GM19395 (cell line): ENCODE data around the gene HMOX2.
A peak's percentile ranks its signal among the peaks of the same experiment; 100 is the strongest.

Experiments
- ATAC-seq: cut with Tn5 transposase; IDR thresholded peaks from one replicate; pipeline ENCODE4 v1.9.1; 2021; ENCODE audit warnings: mild to moderate bottlenecking, moderate library complexity; ENCODE audit not compliant: unreplicated experiment

The HMOX2 gene

DNA sequence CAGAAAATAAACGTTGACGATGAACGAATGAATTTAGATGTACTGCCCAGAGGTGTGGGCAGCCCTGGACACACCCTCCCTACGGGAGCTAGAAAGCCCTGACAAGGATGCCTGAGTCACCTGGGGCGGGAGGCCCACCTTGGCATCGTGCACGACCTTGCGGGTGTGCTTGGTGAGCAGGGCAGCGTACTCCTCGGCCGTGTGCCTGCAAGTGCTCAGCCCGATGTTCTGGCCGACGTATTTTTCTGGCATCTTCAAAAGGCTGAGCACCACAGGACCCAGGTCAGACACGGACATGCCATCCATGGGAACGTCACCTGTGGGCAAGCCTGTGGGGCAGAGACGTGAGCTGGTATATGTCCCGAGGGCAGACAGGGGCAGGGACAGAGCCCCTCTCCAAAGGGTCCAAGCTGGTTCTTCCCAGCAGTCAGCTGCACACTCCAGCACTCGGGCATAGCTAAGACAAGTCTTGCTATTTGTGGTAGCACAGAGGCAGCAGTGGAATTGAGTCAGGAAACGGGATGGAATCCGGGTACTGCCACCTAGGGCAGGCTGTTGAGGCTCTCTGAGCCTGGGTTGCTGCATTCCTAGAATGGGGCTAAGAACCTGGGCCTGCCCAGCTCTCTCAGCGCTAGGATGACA, 12.6 kb upstream of the HMOX2 start:
- ATAC-seq = no peak

DNA sequence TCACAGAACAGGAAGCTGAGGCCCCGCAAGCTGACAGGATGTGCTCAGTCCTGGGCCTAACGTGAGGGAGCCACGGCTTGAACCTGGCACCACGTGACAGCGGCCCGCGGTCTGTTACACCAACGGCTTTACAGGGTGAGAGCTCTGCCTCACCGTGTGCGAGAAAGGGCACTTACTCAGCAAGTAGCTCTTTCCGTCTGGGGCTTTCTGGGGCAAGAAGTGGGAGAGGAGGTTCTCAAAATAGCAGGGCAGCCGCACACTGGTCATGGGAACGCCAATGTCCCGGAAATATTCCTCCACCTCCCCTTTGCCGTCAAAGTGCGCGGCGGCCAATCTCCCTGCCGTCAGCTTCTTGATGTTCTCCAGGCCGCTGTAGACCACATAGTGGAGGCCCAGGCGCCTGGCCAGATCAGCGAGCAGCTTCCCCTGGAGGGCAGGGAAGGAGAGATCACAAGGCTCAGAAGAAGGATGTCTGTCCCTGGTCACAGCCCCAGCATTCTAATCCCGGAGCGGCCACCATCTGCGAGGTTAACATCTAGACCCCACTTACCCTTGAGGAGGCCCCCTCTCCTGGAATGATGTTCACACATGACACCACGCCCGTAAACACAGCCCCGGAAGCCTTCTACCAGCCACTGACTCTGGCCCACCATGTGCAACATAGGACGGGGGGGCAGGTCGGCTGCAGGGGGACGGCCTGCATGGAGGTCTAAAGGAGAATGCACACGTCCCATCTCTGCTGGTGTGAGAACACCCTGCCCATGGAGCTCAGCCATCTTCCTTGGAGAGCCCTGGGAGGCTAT, 10.0 kb upstream of the HMOX2 start:
- ATAC-seq = no peak

DNA sequence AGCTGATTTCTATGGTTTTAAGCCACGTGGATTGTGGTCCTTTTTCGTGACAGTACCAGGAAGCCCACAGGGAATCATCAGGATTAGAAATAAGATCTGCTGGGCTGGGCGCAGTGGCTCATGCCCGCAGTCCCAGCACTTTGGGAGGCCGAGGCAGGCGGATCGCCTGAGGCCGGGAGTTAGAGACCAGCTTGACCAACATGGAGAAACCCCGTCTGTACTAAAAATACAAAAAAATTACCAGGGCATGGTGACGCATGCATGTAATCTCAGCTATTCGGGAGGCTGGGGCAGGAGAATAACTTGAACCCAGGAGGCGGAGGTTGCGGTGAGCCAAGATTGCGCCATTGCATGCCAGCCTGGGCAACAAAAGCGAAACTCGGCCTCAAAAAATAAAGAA, 8.3 kb upstream of the HMOX2 start:
- no peak for ATAC-seq

DNA sequence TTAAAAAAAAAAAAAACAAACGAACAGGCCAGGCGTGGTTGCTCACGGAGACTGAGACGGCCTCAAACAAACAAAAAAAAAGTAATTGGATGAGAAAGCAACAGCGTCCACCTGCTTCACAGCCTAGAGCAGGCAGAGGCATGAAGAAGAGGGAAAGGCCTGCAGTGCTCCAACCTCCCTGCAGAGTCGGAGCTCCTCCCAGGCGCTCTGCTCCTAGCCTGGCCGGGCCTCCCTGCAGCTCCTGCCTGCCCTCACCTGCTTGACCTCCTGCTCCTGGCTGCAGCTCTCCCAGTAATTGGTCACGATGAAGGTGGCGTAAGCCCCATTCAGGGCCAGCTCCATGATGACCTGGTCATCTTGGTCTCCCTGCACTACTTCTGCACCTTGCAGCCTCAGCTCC, 7.2 kb upstream of the HMOX2 start:
- no peak for ATAC-seq

DNA sequence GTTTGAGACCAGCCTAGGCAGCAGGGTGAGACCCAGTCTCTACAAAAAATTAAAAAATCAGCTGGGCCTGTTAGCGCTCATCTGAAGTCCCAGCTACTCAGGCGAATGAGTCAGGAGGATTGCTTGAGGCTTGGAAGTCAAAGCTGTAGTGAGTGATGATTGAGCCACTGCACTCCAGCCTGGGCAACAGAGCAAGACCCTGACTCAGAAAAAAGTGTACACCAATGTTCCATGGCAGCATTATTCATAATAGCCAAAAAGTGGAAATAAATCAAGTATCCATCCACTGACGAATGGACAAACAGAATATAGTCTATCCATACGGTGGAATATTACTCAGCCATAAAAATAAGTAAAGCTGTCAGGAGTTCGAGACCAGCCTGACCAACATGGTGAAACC, 4.3 kb upstream of the HMOX2 start:
- ATAC-seq = no peak

DNA sequence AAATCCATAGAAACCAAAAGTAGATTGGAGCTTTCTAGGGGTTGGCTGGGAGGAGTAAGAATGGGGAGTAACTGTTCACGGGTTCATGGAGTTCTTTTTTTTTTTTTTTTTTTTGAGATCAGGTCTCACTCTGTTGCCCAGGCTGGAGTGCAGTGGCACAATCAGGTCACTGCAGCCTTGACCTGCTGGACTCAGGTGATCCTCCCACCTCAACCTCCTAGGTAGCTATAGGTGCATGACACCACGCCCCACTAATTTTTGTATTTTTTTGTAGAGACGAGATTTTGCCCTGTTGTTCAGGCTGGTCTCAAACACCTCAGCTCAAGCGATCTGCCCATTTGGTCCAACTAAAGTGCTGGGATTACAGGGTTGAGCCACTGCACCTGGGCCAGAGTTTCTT, 3.3 kb upstream of the HMOX2 start:
- no peak for ATAC-seq

DNA sequence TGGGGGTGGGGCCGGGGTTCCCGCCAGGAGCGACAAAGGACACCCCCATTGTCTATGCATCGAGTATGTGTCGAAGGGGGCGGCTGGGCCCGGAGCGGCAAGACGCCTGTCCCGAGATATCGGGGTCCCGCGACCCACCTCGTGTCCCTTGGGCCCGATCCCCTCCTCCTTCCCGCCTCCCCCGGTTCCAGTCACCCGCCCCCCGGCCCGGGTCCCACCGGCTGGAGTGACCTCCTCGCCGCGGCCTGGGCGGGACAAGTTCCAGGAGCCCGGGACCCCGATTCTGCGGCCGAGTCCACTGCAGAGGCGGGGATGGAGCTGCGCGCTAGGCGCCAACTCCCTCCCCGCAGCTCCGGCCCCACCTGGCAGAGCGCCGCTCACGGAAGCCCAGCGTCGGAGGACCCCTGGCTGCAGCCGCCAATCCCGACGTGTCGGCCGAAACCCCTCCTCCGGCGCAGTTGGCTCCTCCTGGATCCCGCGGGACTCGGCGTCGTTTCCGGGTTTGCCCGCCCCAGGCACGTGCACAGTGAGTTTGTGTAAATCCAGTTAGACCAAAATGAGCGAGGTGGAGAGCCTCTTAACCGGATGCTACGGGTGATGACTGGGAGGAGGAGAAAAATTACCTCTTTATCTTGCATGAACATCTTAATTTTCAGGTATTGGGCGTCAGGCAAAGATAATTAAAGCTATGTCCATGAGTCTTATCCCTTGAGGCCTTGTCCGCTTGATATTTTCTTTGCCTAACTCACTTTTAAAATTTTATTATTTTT, 1.8 kb upstream of the HMOX2 start, which contains the start of gene NMRAL1:
Gene NMRAL1 (minus strand): TSS at position 434 of the 770 bp plus-strand sequence. CDS start 493 bp downstream, outside the sequence.
- peak; percentile 60 for ATAC-seq

DNA sequence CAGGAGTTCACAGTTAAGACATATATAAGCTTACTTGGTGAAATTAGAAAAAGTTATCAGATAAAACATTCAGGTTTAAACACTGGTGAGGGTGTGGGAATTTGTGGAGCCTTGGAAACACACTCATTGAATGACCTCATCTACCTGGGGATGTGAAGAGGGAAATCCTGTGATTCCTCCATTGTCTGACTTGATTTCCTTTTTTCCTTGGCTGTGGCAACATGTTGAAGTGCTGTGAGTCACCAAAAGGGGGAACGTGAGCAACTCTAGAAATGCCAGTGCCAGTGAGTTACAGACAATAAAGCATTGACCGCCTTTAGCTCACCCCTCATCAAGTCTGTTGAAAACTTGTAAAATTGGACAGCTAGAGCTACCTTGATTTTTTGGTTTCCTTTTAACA, 1.8 kb downstream of the HMOX2 start:
- ATAC-seq = no peak

DNA sequence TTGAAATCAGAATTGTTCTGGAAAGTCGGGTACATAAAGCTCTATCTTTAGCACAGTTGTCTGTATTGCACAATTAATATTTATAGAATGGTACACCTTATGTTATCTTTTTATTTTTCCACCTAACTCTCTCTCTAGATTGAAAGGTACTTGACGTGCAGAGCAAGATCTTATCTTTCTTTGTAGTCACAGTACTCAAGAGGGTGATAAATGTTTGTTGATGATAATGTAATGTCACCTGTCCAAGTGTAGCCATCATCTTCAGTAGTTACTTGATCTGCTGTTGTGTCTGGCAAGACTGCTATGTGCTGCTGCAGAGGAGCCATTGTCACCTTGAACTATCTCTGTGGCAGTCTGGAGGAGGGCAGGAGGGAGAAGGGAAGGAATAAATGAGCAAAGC, 5.3 kb downstream of the HMOX2 start:
- ATAC-seq = no peak

DNA sequence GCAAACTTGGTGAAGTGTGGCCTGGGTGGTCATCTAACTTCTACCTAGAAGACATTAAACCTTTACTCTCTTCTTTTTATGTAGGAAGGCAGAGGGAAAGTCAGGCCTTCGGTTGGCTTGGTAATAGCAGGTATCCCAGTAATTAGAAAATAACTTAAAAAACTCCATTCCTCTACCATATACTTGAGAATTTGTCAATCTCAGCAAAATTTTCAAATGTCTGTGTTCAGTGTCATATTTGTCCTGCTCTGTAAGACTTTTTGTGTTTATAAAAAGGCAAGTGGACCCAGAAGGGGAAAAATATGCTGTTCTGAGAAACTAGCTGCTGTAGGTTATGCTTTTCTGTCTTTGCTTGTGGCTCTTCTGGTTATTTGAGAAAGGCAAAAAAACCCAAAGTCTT, 5.8 kb downstream of the HMOX2 start:
- ATAC-seq = no peak

DNA sequence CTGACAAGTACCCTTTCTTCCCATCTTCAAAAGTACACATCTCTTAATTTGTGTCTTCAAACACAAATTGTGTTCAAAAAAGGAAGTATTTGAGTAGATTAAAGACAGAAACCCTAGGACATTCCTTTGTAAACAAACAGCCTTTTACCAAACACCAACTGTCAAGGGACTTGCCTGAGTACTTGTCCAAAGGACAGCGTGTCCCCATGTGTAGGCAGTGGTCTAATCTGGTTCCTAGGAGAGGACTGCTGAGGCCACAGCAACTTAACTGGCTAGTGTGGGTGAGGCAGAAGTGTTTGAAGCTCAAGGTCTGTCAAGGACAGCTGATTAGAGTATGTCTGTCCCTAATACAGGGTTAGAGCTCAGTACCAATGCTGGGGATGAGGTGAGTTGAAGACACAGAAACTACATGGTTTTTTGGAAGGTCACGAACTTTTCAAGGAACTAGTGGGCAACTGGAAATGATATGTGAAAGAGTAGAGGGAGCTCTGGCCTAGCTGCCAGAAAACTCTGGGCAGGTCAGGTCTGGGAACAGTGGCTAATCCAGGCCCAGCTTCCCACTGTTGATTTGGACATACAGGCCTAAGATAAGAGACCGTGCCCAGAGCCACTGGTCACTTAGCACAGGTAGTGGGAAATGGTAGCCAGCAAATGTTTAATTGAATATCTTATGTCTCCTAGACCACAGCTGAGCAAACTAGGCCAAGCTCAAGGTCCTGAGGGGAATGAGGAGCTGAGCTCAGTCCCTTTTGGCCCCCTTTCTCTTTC, 10.1 kb downstream of the HMOX2 start:
- ATAC-seq = no peak

DNA sequence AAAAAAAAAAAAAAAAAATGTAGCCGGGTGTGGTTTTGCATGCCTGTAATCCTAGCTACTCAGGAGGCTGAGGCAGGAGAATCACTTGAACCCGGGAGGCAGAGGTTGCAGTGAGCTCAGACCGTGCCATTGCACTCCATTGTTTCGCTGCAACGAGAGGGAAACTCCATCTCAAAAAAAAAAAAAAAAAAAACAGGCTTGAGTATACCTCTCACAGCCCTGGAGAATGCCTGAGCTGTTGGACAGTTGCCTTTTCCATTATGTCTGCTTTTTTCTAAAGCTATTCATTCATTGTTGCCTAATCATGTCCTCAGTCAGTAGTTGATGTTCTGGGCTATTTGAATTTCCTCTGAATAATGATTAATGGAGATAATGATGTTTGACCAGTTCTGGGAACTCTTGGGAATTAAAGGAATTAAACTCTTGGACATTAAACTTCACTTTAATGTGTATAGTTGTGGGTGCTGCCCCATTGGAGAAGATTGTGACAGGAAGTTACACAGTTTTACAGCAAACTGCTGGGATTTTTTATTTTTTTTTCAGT, 11.8 kb downstream of the HMOX2 start:
- ATAC-seq = no peak

DNA sequence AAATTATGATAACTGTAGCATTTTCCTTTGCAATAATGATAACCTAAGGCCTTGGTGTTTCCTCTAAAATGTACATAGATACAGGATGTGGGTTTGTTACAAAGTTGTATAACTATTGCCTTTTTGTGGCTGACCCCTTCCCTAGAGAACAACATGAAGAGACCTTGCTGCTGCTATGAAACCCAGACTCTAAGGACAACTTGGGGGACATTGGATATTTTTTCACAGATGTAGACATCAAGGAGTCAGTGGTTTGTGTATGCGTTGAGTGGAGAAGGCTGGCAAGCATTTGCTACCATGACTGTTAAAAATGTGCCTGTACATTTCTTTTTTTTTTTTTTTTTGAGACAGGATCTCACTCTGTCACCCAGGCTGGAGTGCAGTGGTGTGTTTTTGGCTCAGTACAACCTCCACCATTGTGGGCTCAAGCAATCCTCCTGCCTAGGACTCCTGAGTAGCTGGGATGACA, 12.3 kb downstream of the HMOX2 start:
- ATAC-seq = no peak

DNA sequence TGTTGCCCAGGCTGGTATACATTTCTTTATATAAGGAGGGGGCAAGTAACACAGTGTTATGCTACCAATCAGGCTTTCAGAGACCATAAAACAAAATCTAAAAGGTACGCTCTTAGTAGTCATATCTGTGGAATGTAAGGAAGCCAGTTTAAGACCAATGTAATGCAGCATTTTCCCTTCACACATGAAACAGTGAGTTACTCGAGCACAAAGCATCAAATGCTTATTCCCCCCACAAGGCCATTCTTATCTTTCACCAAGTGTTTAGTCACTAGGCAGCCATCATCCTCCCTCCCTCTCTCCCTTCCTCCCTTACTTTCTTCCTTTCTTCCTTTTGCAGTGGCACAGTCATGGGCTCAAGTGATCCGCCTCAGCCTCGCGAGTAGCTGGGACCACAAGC, 12.8 kb downstream of the HMOX2 start:
- no peak for ATAC-seq

DNA sequence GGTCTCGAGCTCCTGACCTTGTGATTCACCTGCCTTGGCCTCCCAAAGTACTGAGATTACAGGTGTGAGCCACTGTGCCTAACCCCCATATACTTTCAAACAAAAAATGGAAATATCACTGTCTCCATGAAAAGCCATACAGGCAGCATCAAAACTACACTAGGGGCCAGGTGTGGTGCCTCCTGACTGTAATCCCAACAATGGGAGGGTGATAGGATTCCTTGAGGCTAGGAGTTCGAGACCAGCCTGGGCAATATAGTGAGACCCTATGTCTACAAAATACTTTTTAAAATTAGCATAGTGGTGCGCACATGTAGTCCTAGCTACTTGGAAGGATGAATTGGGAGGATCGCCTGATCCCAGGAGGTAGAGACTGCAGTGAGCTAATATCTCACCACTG, 15.7 kb downstream of the HMOX2 start:
- no peak for ATAC-seq

DNA sequence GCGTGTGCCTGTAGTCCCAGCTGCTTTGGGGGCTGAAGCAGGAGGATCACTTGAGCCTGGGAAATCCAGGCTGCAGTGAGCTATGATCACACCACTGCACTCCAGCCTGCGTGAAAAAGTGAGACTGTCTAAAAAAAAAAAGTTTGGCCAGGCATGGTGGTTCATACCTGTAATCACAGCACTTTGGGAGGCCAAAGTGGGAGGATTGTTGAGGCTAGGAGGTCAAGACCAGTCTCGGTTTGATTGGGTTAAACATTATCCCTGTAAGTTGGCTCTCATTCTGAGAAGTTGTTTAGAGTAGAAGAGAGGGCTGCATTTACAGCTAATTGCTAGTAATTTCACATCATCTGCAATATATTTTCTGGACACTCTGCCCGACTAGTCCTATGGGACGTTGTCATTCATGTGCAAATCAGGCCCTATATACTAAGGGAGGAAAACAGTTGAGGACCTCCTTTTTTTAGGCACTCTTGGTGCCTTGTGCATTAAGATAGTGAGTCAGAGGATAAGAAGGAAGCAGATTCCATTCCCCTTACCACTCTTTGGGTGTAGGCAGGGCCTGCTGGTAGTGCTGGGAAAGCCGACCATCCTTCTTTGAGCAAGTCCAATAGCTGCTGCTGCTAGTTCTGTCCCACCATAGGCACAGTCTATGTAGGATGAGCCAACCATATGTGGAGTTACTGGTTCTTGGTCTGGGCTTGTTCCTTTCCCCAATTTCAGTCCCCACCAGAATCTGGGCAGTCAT, 18.7 kb downstream of the HMOX2 start:
- ATAC-seq = no peak

DNA sequence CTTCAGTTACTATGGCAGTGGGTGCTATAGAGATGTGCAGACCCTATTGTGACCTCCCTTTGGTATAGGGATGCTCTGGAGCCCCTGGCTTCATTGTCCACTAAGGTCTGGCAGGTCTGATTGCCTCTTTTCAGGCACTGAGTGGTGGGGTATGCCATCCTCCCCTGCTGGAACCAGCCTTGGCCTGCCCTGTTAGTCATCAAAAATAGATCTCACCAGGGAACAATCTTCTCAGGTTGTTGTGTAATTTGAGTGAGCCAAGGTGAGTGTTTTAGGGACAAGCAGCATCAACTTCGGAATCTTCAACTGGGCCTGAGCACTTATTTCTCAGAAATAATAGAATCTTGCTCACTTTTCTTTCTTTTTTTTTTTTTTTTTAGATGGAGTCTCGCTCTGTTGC, 19.6 kb downstream of the HMOX2 start:
- ATAC-seq = no peak

DNA sequence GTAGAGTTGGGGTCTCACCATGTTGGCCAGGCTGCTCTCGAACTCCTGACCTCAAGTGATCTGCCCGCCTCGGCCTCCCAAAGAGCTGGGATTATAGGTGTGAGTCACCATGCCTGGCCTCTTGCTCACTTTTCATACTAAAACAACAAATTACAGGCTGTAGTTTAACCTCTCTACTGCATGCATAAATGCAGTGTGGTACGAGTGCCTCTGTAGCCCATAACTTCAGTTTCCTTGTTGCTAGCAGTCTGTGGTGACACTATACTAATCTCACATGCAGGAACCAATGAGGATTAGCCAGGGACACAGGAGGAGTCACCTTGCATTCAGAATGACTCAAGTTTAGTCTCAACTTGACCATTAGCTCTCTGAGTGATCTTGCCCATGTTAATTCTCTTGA, 20.1 kb downstream of the HMOX2 start:
- no peak for ATAC-seq

DNA sequence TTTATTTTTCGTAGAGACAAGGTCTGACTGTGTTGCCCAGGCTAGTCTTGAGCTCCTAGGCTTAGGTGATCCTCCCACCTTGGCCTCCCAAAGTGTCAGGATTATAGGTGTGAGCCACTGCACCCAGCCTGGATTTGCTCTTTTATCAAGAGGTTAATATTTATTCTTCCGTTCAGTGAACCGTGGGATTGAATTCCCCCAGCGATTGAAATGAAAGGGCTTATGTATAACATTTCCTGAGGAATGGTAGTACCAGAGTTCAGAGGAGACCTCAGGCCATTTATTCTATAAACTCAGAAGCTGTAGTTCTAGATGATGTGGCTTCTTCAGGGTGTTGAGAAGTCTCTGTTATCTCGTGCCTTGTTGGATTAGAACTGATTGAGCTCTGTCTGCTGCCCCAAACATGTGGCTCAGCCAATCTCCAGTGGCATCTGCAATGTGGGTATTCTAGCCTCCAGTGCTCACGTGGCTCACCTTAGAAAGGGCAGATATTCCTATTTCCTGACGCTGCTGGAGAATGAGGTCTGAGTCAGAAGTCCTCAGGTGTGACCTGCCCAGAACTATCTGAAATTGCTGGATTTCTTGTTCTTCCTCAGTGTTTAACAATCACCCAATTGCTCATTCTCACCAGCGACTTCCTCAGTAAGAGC, 22.5 kb downstream of the HMOX2 start:
- no peak for ATAC-seq

DNA sequence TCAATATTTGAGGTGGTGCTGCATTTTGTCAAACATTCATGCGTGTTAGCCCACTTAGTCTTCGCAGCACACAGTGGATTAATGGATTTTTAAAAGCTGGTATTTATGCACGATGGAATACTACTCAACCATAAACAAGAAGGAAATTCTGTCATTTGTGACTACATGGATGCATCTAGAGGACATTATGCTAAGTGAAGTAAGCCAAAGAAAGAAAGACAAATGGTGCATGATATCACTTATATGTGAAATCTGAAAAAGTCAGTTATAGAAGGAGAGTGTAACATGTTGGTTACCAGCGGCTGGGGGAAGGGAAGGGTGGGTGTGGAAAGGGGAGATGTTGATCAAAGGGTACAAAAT, 23.0 kb downstream of the HMOX2 start:
- ATAC-seq = no peak
